Ascending aorta (tissue), 2 donors: ENCODE data around the gene ANK3. TPM values are rescaled to one million over a fixed set of nuclear protein-coding genes. Genes with fewer than 3 reads are reported as not detected.

Experiments
- DNase-seq, 2 donors: peaks; one replicate each; pipeline ENCODE4 v3.0.0-alpha.2; 2019; ENCODE audit warnings: low spot score in 2 of 2
- H3K27ac ChIP-seq, 2 donors: fragments of 200-600 bp; sonication (generic); one replicate each; pipeline ENCODE4 v1.5.1; 2016 to 2017; ENCODE audit warnings: mild to moderate bottlenecking in 1 of 2
- H3K27me3 ChIP-seq: fragments of 200-600 bp; sonication (generic); one replicate; pipeline ENCODE4 v1.5.1; 2017
- H3K36me3 ChIP-seq, 2 donors: fragments of 200-600 bp; sonication (generic); one replicate each; pipeline ENCODE4 v1.5.1; 2016
- H3K4me1 ChIP-seq, 2 donors: fragments of 200-600 bp; sonication (generic); one replicate each; pipeline ENCODE4 v1.5.1; 2016 to 2017; ENCODE audit warnings: mild to moderate bottlenecking in 1 of 2
- H3K4me3 ChIP-seq, 2 donors: fragments of 200-600 bp; sonication (generic); one replicate each; pipeline ENCODE4 v1.5.1; 2016 to 2017; ENCODE audit warnings: mild to moderate bottlenecking in 1 of 2
- H3K9me3 ChIP-seq, 2 donors: fragments of 200-600 bp; sonication (generic); one replicate each; pipeline ENCODE4 v1.5.1; 2016
- CTCF ChIP-seq, 3 experiments: fragments of 200-600 bp in 2 of 3; fragments of 450-650 bp in 1 of 3; sonication (generic) in 2 of 3; IDR thresholded peaks; one replicate each; pipeline ENCODE4 v1.5.1; 2016 to 2019; ENCODE audit warnings: antibody characterized with exemption in 3 of 3, mild to moderate bottlenecking in 1 of 3, moderate library complexity in 1 of 3
- intact Hi-C: fragments of 100-400 bp; cut with DNase I; formaldehyde crosslinking; loops from one replicate; pipeline ENCODE4 v1.15.1; 2023
- total RNA-seq: library from RNA; depleted of rRNA; stranded (reverse); fragments of >200 nt; gene quantifications from one replicate; pipeline ENCODE4 v1.1.0, GENCODE V29; 2016

ANK3 gene
- total RNA-seq, 1 donor from 2014 or later, result 28.3 TPM

- Histone ChIP-seq H3K27me3 (no peaks in the 10 kb centered on the region), H3K36me3 (no peaks in the 10 kb centered on the region), H3K4me3 (no peak overlapping the region), H3K9me3 (no peaks in the 10 kb centered on the region), H3K4me1 (no peaks in the 10 kb centered on the region), H3K27ac (no peak overlapping the region)
- no peak for TF ChIP-seq CTCF (IDR thresholded peaks at IDR 0.05)
- no peak for DNase-seq
- intact Hi-C loops, result no loop called here
Observed at GRCh38 chr10:60016794-60017193, 372.9 kb downstream of the ANK3 start.

GRCh38 chr10:60009710-60010383, 379.8 kb downstream of the ANK3 start:
- no peak overlapping the region for H3K27ac ChIP-seq
- H3K27me3 ChIP-seq, result no peaks in the 10 kb centered on the region
- H3K9me3 ChIP-seq, result no peaks in the 10 kb centered on the region
- no peak overlapping the region for H3K4me3 ChIP-seq
- no peaks in the 10 kb centered on the region for H3K36me3 ChIP-seq
- no peak for DNase-seq
- no peak for TF ChIP-seq CTCF (IDR thresholded peaks at IDR 0.05)
- H3K4me1 ChIP-seq, result no peaks in the 10 kb centered on the region
- intact Hi-C loops, result no loop called here

GRCh38 chr10:60009276-60009675, 380.4 kb downstream of the ANK3 start:
- H3K9me3 ChIP-seq, result no peaks in the 10 kb centered on the region
- no peak for TF ChIP-seq CTCF (IDR thresholded peaks at IDR 0.05)
- H3K27me3 ChIP-seq, result no peaks in the 10 kb centered on the region
- intact Hi-C loops, result no loop called here
- no peak for DNase-seq
- no peaks in the 10 kb centered on the region for H3K4me1 ChIP-seq
- no peak overlapping the region for H3K4me3 ChIP-seq
- no peak overlapping the region for H3K27ac ChIP-seq
- no peaks in the 10 kb centered on the region for H3K36me3 ChIP-seq

- DNase-seq, result no peak
- no peak for TF ChIP-seq CTCF (IDR thresholded peaks at IDR 0.05)
Observed at GRCh38 chr10:60008816-60009215, 380.9 kb downstream of the ANK3 start.

GRCh38 chr10:60006062-60006461, 383.6 kb downstream of the ANK3 start:
- H3K27me3 ChIP-seq, result no peaks in the 10 kb centered on the region
- no peak for DNase-seq
- intact Hi-C loops, result no loop called here

More at GRCh38 chr10:60008816-60009215, 380.9 kb downstream of the ANK3 start:
- Histone ChIP-seq H3K4me1 (no peaks in the 10 kb centered on the region), H3K4me3 (no peak overlapping the region), H3K27me3 (no peaks in the 10 kb centered on the region), H3K36me3 (no peaks in the 10 kb centered on the region), H3K27ac (no peak overlapping the region), H3K9me3 (no peaks in the 10 kb centered on the region)
- intact Hi-C loops, result no loop called here

More at GRCh38 chr10:60006062-60006461, 383.6 kb downstream of the ANK3 start:
- no peak for TF ChIP-seq CTCF (IDR thresholded peaks at IDR 0.05)
- Histone ChIP-seq H3K36me3 (no peaks in the 10 kb centered on the region), H3K27ac (no peak overlapping the region), H3K4me3 (no peak overlapping the region), H3K4me1 (no peaks in the 10 kb centered on the region), H3K9me3 (no peaks in the 10 kb centered on the region)
